NCI-H524 (cell line): ENCODE data around the gene NFIB.

Experiments
- DNase-seq, 2 experiments: peaks; one replicate each; lab custom pipeline; 2025; lab: John Stamatoyannopoulos, UW

NFIB gene

DNA sequence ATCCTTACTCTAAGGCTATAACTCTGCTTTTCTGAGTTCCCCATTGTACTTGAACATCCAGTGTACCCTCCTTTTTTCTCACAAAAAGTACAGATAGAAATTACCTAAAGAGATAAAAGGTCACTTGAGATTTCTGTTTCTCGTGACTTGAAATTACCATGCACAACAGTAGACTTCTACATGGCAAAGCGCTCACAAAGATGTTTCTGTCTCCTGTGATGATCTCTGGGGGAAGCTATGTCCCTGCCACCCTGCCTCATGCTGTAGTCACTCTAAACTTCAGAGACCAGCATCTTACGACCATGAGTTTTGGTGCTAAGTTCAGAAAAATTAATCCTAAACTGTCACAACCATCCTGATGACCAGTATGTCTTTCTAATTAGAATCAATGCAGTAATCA lies 36.2 kb downstream of the NFIB start:
- DNase-seq = no peak

DNA sequence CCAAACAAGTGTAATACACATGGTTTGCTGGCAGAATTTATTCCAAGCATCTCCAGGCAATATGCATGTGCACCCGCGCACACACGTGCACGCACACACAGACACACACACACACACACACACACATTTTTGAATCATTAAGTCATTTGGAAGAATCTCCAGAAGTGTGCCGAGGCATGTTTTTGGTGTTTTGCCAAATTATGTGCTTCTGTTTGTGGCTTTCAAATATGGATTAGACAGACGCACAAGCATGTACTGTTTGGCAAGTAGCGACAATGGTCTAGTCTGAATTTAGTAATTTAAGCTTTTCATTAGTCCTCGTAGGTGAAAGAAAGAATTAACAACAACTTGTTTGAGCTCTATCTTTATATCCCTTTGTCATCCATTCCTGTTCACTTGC lies 36.7 kb downstream of the NFIB start:
- no peak for DNase-seq

DNA sequence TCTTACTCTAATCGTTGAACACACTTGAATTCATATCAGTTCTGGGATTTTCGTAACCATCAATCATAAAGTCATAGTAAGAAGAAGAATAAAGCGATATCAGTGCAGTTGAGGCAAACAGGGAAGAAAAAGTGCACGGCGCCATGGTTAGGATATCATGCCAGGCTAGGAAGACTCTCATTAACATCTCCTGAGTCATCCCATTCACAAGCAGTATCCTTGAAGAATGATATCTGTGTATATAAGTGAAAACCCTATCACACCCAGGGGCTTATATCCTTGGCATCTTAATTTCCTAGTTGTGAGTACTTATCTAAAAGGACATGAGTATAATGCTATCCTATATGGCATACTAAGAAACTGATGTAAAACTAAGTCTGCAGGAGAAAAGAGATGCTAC lies 38.6 kb downstream of the NFIB start:
- DNase-seq = no peak

DNA sequence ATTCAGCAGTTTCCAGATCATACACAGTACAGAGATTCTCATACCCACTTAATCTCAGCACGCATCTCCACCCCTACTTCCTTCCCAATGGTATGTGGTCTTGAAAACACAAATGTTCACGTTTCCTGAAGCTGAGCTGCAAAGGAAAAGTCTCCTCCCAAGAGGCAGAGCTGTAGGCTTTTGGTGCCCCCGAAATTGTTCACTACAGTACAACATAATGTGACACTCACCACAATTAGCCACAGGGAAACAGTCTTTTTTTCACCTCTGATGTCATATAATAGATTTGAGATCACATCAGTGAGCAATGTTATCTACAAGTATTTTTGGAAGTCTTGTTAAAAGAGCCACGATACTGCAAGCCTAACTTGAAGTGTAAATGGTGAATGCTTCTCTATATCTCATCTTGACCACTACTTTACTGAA lies 40.2 kb downstream of the NFIB start:
- no peak for DNase-seq

DNA sequence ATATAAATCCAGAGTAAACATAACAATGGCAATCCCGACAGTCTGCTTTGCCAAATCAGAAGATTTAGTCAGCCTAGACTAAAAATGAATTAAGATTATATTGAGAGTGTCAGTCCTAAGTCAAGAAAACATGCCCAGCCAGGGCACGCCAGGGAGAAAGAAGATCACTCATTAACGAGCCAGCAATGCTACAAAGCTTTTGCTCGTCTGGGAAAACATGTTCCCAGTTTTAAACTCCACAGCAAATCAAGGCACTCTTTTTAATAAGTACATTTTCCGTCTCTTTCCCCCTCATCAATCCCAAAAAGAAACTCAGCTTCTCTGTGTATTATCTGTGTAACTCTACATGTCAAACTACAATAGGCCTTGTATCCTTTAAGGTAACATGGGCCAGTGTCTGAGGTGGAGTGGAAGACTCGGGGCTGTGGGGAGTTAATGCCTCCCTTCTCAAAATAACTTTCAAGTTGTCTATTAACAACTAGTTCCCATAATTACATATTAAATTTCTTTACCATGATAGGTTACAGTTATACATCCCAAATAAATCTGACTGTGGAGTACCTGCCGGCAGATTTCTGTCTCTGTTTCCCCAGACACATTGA lies 40.9 kb downstream of the NFIB start:
- DNase-seq = no peak

DNA sequence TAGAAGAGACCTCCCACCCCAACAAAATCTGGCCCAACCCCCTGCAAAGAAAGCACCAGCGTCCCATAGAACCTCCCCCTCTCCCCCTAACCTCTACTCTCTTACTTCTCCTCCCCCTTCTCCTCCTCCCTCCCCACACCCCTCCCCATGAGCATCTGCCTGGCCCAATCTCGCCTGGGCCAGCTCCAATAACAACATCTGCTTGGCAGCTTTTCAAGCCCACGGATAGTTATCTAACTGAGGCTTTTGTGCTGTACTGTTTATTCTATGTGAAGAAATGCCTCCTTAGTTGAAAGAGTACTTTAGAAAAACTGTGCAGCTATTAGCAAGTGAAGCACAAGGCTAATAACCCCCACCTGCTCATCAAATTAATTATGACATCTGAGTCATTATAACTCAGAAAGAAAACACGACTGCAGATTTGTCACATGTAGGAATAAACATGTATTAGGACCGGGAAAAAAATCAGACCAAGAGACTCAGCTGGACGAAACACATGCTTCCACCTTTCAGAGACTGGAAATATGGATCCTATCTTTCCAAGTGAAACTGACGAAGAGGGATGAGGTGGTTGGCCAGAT lies 42.8 kb downstream of the NFIB start:
- peak; percentile 77 to 88 for DNase-seq

DNA sequence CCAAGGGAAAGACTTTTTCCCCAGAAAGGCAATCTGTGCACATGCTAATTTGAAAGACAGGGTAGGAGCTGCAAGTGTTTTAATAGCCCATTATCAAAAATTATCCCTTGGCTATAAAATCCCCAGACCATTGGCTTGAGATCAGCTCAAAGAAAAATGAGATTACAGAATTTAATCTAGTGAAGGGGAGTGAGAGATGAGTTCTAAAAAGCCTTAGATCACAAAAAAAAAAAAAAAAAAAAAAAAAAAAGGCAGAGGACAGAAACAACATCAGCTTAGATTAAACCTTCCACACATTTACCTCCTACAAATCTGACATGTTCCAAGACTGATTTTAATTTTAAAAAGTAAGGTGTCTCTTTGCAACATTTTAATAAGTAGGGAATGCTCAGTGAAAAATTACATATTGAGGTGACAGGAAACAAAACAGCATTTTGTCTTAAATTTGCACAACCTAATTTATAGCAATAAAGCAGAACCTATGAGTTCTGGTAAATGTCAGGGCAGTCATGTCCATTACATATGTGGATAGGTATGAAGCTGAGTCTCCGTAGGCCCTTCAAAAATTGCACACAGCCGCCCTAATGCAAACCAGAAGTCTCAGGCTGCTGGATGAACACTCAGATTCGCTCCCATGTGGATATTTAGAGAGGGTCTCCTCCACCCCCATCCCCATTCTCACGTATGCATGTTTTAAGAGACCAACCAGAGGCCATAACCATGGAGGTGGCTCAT lies 43.4 kb downstream of the NFIB start:
- DNase-seq = peak; percentile 32 to 68

DNA sequence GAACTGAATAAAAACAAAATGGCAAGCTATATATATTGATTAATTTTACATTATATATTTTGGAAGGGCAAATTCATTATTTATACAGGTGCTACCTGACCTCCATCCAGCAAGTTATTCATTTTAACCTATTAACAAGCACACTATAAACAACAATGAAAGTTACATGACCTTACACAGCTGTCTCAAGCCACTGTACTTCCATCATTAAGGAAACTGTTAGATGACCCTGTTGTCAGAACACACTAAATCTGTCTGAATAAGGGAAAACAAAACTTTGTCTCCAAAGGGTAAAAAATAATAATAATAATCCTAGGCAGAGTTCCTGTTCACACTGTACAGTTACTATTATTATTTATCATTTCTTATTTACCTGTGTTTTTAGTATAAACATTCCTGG lies 44.0 kb downstream of the NFIB start:
- DNase-seq = no peak

DNA sequence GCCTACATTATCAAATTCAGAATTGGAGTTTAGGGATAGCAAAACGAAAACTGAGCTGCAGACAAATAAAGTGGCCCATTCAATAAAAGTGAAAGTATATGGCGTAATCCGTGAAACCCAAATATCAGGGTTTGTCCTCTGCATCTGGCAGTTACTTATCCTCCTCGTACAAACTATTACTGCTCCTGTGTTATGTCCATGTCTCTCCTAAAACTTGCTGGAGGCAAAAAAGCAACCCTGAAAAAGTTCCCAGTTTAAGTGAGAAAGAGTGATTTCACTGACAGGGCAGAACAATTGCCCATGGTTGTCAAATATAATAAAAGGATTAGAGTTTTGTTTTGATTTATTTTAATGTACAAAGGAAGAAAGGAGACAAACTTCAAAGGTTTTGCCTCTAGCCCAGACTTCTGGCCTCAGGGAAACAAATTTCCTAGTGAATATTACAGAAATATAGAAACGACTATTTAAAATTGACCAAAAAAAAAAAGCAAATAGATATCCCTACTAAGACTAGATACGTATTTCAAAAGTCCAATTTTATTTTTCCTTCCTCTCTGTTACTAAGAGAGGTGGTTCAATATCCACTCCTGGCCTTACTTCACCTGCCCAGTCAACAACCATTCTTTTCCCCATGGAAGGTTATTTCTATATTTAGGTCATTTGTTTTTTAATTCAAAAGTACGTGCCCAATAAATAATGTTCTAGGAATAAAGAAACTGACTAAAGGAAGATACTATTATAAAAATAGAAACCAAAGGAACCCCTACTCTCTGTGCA lies 50.0 kb downstream of the NFIB start:
- no peak for DNase-seq

DNA sequence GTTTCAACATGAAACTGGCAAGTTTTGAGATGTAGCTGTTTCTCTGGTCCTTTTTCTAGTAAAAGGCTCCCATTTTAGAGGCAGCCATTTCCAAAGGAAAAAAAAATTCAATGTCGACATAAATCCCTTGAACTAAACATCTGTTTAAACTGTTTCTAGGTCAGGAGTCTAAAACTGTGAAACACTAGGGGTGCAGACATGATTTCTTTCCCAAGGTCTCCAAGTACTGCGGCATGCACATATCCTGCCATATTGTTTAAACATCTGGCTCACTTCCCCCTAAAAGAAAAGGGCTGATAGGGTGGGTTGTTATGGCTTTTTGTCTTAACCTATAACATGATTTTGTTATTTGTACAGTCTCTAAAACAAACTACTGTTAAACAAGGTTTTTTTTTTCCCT lies 51.1 kb downstream of the NFIB start:
- no peak for DNase-seq

DNA sequence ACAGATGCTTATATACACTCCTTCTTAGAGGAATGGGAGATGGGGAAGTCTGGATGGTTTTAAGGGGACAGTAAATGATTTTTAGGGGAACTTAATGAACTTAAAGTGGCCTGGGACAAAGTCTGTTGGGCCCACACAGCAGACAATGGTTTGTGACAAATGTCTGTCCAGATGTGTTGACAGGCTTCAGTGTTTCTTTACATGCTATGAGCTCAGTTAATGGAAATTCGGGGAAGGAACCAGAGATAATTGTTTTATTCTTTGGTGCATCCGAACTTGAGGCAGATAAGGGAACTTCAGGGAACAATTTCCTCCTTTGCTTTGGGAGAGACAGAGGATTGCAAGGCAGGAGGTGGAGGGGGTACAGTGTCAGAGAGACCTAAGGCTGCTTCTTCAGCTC lies 52.3 kb downstream of the NFIB start:
- DNase-seq = no peak

DNA sequence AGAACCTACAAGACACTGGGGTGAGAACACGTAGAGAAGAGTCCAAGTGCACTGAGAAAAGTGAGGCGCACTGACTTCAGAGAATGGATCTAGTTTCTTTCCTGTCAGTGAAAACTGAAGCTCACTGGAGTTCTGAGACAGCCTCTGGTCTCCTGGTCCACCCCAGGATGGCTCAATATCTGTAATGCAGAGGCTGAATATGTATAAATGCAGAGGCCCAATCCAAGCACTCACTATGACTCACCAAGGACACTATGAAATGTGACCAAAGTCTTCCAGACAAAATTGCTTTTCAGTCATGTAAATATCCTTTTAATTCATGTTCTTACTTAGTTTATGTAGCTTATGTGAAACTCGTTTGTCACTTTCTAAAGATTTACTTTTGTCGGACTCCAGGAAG lies 53.8 kb downstream of the NFIB start:
- no peak for DNase-seq

DNA sequence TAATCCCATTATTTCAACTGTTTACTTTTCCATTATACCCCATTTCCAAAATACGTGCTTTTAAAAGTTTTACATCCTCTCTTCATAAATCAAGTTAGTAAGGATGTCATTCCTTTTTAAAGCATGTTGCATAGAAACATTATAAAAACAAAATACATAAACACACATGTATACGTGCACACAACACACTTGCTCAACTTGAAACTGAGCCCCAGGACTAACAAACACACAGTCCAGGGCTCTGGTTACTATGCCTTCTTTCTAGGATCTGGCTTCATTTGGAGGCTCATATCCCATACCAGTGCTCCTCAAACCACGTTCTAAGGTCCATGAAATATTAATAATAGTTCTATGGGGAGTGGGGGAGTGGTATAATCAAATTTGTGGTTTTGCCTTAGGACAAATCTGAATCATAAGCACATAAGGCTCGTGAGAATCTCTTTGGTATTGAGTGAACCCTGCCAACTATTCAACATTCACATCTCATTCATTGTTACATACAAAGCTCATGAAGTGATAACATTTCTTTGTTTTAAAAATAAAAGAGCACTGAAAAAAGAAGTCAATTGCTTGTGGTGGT lies 55.2 kb downstream of the NFIB start:
- no peak for DNase-seq

DNA sequence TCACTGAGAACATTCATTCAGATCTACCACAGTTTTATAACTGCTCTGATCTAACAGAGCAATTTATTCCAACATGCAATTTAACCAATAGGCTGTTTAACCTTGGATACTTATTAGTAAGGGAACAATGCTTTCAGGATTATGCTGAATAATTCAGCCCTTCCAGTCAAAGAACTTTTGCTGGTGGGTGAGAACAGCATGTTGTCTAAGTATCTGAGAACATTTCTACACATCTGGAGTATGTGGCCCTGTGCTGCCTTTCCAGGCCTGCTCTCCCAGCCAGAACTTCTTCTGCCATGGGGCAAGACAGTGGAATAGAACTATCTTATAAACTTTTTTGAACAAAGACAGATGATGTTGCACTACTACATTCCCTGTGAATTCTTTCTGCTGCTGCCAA lies 55.8 kb downstream of the NFIB start:
- DNase-seq = no peak

DNA sequence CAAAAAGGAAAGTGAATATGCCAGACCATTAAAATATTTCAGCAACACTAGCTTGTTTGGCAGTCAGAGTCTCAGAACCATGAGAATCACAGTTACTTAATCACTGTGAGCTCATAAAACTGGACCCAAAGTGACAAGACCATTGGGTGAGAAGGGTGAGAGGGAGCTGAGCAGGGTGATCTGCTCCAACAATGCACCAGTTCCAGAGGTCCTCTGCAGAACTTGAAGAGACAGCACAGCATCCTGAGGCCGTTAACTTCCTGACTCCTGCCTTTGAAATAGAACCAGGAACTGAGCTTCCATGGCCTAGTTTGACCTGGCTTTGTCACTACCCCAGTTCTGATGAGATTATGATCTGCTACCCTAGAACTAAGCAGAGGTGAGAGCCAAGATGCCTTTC lies 57.4 kb downstream of the NFIB start:
- no peak for DNase-seq

DNA sequence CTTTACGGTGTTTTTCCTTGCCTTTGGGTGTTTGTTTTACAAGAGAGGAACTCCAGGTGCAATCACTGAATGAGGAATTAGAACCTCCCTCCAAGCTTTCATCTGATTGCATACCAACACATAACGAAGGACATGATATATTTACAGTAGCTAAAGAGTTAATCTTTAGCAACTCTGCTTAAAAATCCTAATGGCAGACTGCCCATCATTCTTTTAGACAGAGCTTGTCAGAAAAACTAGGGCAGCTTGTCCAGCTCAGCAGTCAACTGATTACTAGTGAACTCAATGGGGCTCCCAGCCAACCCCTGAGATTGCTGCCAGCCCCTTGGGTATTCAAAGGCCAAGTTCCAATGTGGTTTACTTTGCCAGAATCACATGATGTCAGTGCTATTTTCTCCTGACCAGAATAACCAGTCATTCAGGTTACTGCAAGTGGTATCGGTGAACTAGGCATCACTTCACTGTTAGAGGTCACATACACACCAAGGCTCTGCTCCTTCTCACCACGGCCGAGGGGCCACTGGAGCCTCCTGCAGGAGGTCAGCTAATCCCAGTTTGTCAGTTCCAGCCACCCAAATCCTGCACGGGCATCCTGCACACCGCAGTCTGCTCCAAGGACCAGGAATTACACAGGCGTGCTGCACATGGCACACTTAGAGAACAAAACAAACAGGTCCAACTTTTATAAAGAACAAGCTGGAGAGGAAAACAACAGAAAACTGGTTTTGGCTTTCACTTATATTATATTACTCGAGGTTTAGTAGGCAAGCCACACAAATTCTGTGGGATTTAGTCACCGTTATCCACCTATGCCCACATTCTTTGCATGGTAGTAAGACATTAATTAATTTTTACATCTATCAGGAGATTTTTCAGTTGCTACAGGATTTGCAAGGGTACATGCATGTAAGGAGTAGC lies 62.5 kb downstream of the NFIB start:
- no peak for DNase-seq

DNA sequence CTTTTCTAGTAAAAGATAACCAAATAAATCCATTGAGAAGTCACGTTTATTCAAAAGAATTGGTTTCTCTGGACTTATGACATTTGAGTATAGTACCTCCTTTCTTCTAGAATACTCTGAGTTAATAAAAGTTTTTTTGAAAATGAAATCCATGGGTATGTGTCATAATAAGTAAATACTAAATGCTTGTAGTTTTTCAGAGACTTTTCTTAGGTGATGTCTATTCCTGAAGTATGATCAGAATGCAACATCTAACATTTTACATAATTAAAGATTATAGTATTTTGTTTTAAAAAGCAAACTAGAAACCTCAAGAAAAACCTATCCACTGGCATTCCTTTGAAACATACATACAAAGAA lies 63.2 kb downstream of the NFIB start:
- no peak for DNase-seq

DNA sequence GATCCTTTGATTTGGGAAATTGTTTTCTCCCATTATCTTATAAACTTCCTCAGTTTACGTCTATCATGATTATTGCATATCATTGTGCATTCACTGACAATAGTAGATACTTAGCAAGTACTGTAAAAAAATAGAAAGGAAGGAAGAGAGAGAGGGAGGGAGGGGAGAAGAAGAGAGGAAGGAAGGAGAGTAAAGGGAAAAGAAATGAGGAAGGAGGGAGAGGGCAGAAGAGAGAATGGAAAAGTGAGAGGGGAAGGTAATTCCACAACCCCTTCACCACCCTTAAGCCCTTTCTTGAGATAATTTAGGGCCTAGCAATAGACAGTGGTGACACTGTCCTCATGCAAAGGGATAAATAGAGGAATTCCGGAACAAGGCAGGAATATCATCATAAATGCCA lies 64.4 kb downstream of the NFIB start:
- no peak for DNase-seq

DNA sequence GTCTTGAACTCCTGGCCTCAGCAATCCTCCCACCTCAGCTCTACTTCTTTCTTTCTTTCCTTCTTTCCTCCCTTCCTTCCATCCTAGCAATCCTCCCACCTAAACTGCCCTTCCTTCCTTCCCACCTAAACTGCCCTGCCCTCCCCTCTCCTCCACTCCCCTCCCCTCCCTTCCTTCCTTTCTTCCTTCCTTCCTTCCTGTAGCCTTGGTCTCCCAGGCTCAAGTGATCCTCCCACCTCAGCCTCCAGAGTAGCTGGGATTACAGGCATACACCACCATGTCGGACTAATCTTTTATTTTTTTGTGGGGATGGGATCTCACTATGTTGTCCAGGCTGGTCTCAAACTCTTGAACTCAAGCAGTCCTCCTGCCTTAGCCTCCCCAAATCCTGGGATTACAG lies 65.8 kb downstream of the NFIB start:
- DNase-seq = no peak

DNA sequence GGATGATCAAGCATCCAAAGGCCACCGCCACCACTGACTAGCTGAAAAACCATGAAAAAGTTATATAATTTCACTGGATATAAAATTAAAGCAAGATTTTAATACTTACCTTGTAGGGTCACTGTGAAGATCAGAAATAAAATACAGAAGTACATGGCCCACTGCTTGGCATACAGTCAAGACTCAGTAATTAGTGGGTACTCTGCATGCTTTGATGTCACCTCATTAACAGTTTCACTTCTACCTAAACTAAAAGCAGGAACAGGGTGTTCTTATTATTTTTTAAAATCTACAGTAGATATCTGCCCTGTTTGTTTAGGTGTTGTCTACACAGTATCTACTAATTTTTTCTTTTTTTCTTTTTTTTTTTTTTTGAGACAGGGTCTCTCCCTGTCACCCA lies 66.4 kb downstream of the NFIB start:
- DNase-seq = no peak

DNA sequence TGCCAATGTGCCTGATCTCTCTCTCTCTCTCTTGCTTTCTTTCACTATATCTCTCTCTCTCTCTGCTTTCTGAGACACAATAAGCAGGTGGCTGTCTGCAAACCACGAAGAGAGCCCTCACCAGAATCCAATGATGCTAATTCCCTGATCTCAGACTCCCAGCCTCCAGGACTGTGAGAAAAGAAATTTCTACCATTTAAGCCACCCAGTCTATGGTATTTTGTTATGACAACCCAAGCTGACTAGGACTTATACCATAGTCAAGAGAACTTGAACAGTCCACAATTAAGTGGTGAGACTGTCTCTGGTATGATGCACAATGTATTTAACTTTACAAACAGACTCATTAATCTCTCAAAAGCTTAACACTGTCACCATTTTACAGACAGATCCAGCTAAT lies 67.0 kb downstream of the NFIB start:
- DNase-seq = no peak
